WI38 (cell line): ENCODE results near the gene BANP.
A peak's percentile ranks its signal among the peaks of the same experiment; 100 is the strongest.

Experiments
- H3K4me3 ChIP-seq: 2 replicates; pipeline ENCODE4 v1.5.1; 2011; ENCODE audit warnings: low read depth, mild to moderate bottlenecking, control low read depth, low read length
- CTCF ChIP-seq: IDR thresholded peaks from 2 replicates; pipeline ENCODE4 v1.5.1; 2012; ENCODE audit warnings: low read depth, mild to moderate bottlenecking, control low read depth, low read length

Gene BANP

GRCh38 chr16:88061346-88062110 lies 110.3 kb downstream of the BANP start:
- no peak for TF ChIP-seq CTCF
- no peak overlapping the region for H3K4me3 ChIP-seq

- no peak overlapping the region for H3K4me3 ChIP-seq
- no peak for TF ChIP-seq CTCF
These were observed 111.3 kb downstream of the BANP start for GRCh38 chr16:88062341-88063210.

DNA sequence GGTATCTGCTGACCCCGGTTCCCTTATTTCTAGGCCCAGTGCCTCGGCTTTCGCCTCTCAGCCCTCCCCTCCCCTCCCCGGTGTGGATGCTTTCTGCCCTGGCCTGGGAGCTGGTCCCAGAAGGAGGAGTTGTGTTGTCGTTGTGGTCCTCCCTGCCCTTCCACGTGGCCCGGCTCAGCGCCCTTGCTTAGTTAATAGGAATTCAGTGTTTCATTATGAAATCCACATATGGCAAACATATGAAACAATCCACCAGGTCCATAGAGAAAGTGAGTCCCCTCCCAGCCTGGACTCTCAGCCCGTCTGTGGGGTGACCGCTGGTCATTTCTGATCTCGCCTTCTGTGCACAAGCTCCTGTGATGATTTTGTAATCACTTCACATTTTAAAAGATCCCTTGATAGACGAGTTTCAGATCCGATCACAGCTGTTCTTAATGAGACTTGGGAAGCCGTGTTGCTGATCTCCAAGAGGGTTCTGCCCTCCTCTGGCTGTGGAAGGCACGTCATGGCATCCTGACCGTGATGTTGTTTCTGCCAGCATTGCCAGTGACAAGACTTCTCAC lies 112.1 kb downstream of the BANP start:
- TF ChIP-seq CTCF: 0 out of 2 replicates have a peak, but pooled peaks have one; percentile 16
- no peak overlapping the region for H3K4me3 ChIP-seq

DNA sequence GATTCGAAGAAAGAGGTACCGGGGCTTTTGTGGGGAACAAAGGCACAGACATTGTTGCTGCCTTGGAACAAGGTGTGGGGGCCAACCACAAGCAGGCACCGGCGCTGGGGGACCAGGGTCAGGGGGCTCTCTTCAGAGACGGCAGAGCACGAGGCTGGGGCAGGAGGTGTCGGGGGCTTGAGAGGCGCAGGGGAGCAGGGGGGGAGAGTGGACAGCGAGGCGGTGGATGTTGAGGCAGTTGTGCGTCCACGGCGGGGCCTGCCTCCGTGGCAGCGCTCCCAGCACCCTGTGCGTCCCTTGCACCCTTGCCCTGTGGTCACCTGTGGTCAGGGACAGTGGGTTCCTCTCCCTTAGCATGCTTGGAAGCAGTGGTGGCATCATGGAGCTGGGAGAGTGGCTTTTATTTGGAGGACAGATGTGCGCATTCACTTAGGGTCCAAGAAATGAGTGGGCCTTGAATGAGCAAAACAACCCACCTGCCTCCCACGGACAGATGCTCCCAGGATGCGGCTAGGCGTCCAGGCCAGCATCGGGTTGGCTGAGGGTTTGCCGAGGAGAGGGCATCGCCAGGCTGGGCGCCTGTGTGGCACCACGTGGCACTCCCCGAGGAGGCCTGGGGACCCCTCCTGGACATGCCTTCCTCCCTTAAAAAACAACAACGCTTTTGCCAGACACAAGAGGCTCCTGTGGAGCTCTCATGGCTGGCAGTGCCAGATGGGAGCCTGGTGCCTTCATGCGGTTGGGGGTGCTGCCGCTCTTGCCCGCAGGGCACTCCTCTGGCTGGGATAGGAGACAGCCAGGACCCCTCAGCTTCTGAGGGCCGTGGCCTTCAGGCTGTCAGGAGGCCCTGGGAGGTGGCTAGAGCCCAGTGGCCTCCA lies 113.0 kb downstream of the BANP start:
- TF ChIP-seq CTCF: no peak
- H3K4me3 ChIP-seq: no peak overlapping the region

- H3K4me3 ChIP-seq: no peak overlapping the region
- no peak for TF ChIP-seq CTCF
These were observed 113.9 kb downstream of the BANP start for GRCh38 chr16:88064889-88065746.

DNA sequence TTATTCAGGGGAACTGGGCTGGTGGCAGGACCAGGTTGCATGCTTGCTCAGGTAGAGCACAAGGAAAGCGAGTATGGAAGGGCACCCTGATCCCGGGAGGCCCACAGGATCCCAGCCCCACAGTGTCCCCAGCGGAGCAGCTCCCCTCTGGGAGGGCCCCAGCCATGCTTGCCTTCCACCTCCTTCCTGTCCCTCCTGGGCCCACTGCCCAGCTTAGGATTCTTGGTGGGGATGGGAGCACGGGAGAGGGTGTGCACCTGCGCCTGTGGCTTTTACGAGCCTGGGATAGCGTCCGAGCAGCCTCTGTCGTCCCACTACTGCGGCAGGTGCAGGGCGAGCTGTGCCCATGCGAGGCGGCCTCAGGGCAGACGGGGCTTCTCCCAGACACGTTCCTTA lies 114.5 kb downstream of the BANP start:
- H3K4me3 ChIP-seq: no peak overlapping the region
- TF ChIP-seq CTCF: no peak
